ENCODE data around the gene LARP6.

Gene LARP6

GRCh38 chr15:70835841-70836240 is 18.1 kb downstream of the LARP6 start:
- peaks cover 43% of the 10 kb centered on the region for H3K4me1 ChIP-seq (ENCODE audit: control insufficient read depth, insufficient read depth, low read length)
- peaks cover 33% of the 10 kb centered on the region for H3K36me3 ChIP-seq (ENCODE audit: control insufficient read depth, insufficient read depth, low read length, severe bottlenecking)
- H3K9ac ChIP-seq (ENCODE audit: low read length) = no peak overlapping the region
- no peak overlapping the region for H3K4me3 ChIP-seq (ENCODE audit: low read length)
- no peaks in the 10 kb centered on the region for H3K9me3 ChIP-seq (ENCODE audit: control insufficient read depth, low read length)
- no peaks in the 10 kb centered on the region for H3K27me3 ChIP-seq (replicated peaks; ENCODE audit: control insufficient read depth, insufficient read depth, low read length)
- no peak for DNase-seq (ENCODE audit: low read depth)

- H3K36me3 ChIP-seq (ENCODE audit: control insufficient read depth, insufficient read depth, low read length, severe bottlenecking) = peaks cover 37% of the 10 kb centered on the region
- DNase-seq (ENCODE audit: low read depth) = no peak
- no peak overlapping the region for H3K4me3 ChIP-seq (ENCODE audit: low read length)
- H3K27me3 ChIP-seq (replicated peaks; ENCODE audit: control insufficient read depth, insufficient read depth, low read length) = no peaks in the 10 kb centered on the region
- H3K9ac ChIP-seq (ENCODE audit: low read length) = no peak overlapping the region
- H3K4me1 ChIP-seq (ENCODE audit: control insufficient read depth, insufficient read depth, low read length) = peaks cover 43% of the 10 kb centered on the region
- no peaks in the 10 kb centered on the region for H3K9me3 ChIP-seq (ENCODE audit: control insufficient read depth, low read length)
Measured at GRCh38 chr15:70835415-70835814, 18.5 kb downstream of the LARP6 start.

GRCh38 chr15:70834999-70835398 is 19.0 kb downstream of the LARP6 start:
- no peak for DNase-seq (ENCODE audit: low read depth)
- H3K4me1 ChIP-seq (ENCODE audit: control insufficient read depth, insufficient read depth, low read length) = peaks cover 43% of the 10 kb centered on the region
- no peak overlapping the region for H3K4me3 ChIP-seq (ENCODE audit: low read length)
- no peak overlapping the region for H3K9ac ChIP-seq (ENCODE audit: low read length)
- no peaks in the 10 kb centered on the region for H3K27me3 ChIP-seq (replicated peaks; ENCODE audit: control insufficient read depth, insufficient read depth, low read length)
- no peaks in the 10 kb centered on the region for H3K9me3 ChIP-seq (ENCODE audit: control insufficient read depth, low read length)
- H3K36me3 ChIP-seq (ENCODE audit: control insufficient read depth, insufficient read depth, low read length, severe bottlenecking) = peaks cover 37% of the 10 kb centered on the region

GRCh38 chr15:70833861-70834765 is 19.8 kb downstream of the LARP6 start:
- Histone ChIP-seq H3K36me3 (ENCODE audit: control insufficient read depth, insufficient read depth, low read length, severe bottlenecking) (peaks cover 37% of the 10 kb centered on the region), H3K27me3 (replicated peaks; ENCODE audit: control insufficient read depth, insufficient read depth, low read length) (no peaks in the 10 kb centered on the region), H3K9me3 (ENCODE audit: control insufficient read depth, low read length) (no peaks in the 10 kb centered on the region), H3K9ac (ENCODE audit: low read length) (peak overlapping the region; percentile 10), H3K4me3 (ENCODE audit: low read length) (peak overlapping the region; percentile 8), H3K4me1 (ENCODE audit: control insufficient read depth, insufficient read depth, low read length) (peaks cover 43% of the 10 kb centered on the region)
- peak; percentile 92 for DNase-seq (ENCODE audit: low read depth)

GRCh38 chr15:70833422-70833821 is 20.5 kb downstream of the LARP6 start:
- Histone ChIP-seq H3K4me3 (ENCODE audit: low read length) (peak overlapping the region; percentile 8), H3K36me3 (ENCODE audit: control insufficient read depth, insufficient read depth, low read length, severe bottlenecking) (peaks cover 37% of the 10 kb centered on the region), H3K27me3 (replicated peaks; ENCODE audit: control insufficient read depth, insufficient read depth, low read length) (no peaks in the 10 kb centered on the region), H3K9me3 (ENCODE audit: control insufficient read depth, low read length) (no peaks in the 10 kb centered on the region), H3K9ac (ENCODE audit: low read length) (peak overlapping the region; percentile 17), H3K4me1 (ENCODE audit: control insufficient read depth, insufficient read depth, low read length) (peaks cover 40% of the 10 kb centered on the region)
- no peak for DNase-seq (ENCODE audit: low read depth)

- no peak overlapping the region for H3K4me3 ChIP-seq (ENCODE audit: low read length)
- H3K36me3 ChIP-seq (ENCODE audit: control insufficient read depth, insufficient read depth, low read length, severe bottlenecking) = peaks cover 37% of the 10 kb centered on the region
- no peaks in the 10 kb centered on the region for H3K27me3 ChIP-seq (replicated peaks; ENCODE audit: control insufficient read depth, insufficient read depth, low read length)
- H3K4me1 ChIP-seq (ENCODE audit: control insufficient read depth, insufficient read depth, low read length) = peaks cover 40% of the 10 kb centered on the region
- no peak overlapping the region for H3K9ac ChIP-seq (ENCODE audit: low read length)
- no peaks in the 10 kb centered on the region for H3K9me3 ChIP-seq (ENCODE audit: control insufficient read depth, low read length)
- no peak for DNase-seq (ENCODE audit: low read depth)
Measured at GRCh38 chr15:70832176-70832575, 21.8 kb downstream of the LARP6 start.

GRCh38 chr15:70831094-70831911 is 22.7 kb downstream of the LARP6 start:
- Histone ChIP-seq H3K4me1 (ENCODE audit: control insufficient read depth, insufficient read depth, low read length) (peaks cover 46% of the 10 kb centered on the region), H3K36me3 (ENCODE audit: control insufficient read depth, insufficient read depth, low read length, severe bottlenecking) (peaks cover 37% of the 10 kb centered on the region), H3K4me3 (ENCODE audit: low read length) (no peak overlapping the region), H3K9me3 (ENCODE audit: control insufficient read depth, low read length) (no peaks in the 10 kb centered on the region), H3K27me3 (replicated peaks; ENCODE audit: control insufficient read depth, insufficient read depth, low read length) (no peaks in the 10 kb centered on the region), H3K9ac (ENCODE audit: low read length) (no peak overlapping the region)
- DNase-seq (ENCODE audit: low read depth) = no peak

- Histone ChIP-seq H3K36me3 (ENCODE audit: control insufficient read depth, insufficient read depth, low read length, severe bottlenecking) (peaks cover 37% of the 10 kb centered on the region), H3K9ac (ENCODE audit: low read length) (no peak overlapping the region), H3K4me1 (ENCODE audit: control insufficient read depth, insufficient read depth, low read length) (peaks cover 45% of the 10 kb centered on the region), H3K27me3 (replicated peaks; ENCODE audit: control insufficient read depth, insufficient read depth, low read length) (no peaks in the 10 kb centered on the region), H3K9me3 (ENCODE audit: control insufficient read depth, low read length) (no peaks in the 10 kb centered on the region), H3K4me3 (ENCODE audit: low read length) (no peak overlapping the region)
- no peak for DNase-seq (ENCODE audit: low read depth)
Measured at GRCh38 chr15:70830615-70831014, 23.3 kb downstream of the LARP6 start.

GRCh38 chr15:70829371-70830166 is 24.4 kb downstream of the LARP6 start:
- no peak for DNase-seq (ENCODE audit: low read depth)

GRCh38 chr15:70827721-70828120 is 26.2 kb downstream of the LARP6 start:
- no peaks in the 10 kb centered on the region for H3K9me3 ChIP-seq (ENCODE audit: control insufficient read depth, low read length)
- H3K27me3 ChIP-seq (replicated peaks; ENCODE audit: control insufficient read depth, insufficient read depth, low read length) = no peaks in the 10 kb centered on the region
- H3K9ac ChIP-seq (ENCODE audit: low read length) = no peak overlapping the region
- H3K4me3 ChIP-seq (ENCODE audit: low read length) = no peak overlapping the region
- peaks cover 19% of the 10 kb centered on the region for H3K4me1 ChIP-seq (ENCODE audit: control insufficient read depth, insufficient read depth, low read length)
- H3K36me3 ChIP-seq (ENCODE audit: control insufficient read depth, insufficient read depth, low read length, severe bottlenecking) = peaks cover 22% of the 10 kb centered on the region
- DNase-seq (ENCODE audit: low read depth) = no peak

More at GRCh38 chr15:70829371-70830166, 24.4 kb downstream of the LARP6 start:
- Histone ChIP-seq H3K4me3 (ENCODE audit: low read length) (no peak overlapping the region), H3K9me3 (ENCODE audit: control insufficient read depth, low read length) (no peaks in the 10 kb centered on the region), H3K4me1 (ENCODE audit: control insufficient read depth, insufficient read depth, low read length) (peaks cover 37% of the 10 kb centered on the region), H3K36me3 (ENCODE audit: control insufficient read depth, insufficient read depth, low read length, severe bottlenecking) (peaks cover 35% of the 10 kb centered on the region), H3K27me3 (replicated peaks; ENCODE audit: control insufficient read depth, insufficient read depth, low read length) (no peaks in the 10 kb centered on the region), H3K9ac (ENCODE audit: low read length) (no peak overlapping the region)
